Measurements from ENCODE around the gene ALKBH2. TPM values are rescaled to one million over a fixed set of nuclear protein-coding genes. Genes with fewer than 3 reads are reported as not detected.

ALKBH2 gene
- total RNA-seq, 1 donor from 2014 or later: 17.4 TPM

DNA sequence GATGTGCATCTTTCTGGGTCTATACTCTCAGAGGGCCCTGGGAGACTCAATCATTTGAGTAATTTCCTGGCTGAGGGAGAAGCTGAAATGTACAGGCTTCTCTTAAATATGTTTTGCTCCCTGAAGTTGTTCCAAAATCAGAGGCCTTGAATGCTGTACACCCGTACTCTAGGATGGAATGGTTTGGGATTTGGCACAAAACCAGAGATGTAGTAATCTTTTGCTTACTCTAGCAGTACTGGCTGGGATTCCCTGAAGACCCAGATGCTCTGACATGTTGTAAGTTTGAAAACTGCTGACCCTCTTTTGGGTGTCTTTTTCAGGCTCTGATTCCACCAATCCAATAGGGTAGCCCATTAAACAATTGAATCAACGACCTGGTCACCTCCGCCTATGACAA lies 33.5 kb upstream of the ALKBH2 start:
- Mint-ChIP-seq H3K4me1 (ENCODE audit: unreplicated experiment) (no peaks in the 10 kb centered on the region), H3K4me3 (ENCODE audit: unreplicated experiment) (no peak overlapping the region), H3K27me3 (ENCODE audit: unreplicated experiment) (peaks cover 17% of the 10 kb centered on the region), H3K36me3 (ENCODE audit: unreplicated experiment) (no peaks in the 10 kb centered on the region), H3K27ac (ENCODE audit: unreplicated experiment) (no peak overlapping the region), H3K9me3 (ENCODE audit: unreplicated experiment) (no peaks in the 10 kb centered on the region)
- DNase-seq (ENCODE audit: extremely low spot score, unreplicated experiment): no peak
- TF ChIP-seq, protein P1, sequence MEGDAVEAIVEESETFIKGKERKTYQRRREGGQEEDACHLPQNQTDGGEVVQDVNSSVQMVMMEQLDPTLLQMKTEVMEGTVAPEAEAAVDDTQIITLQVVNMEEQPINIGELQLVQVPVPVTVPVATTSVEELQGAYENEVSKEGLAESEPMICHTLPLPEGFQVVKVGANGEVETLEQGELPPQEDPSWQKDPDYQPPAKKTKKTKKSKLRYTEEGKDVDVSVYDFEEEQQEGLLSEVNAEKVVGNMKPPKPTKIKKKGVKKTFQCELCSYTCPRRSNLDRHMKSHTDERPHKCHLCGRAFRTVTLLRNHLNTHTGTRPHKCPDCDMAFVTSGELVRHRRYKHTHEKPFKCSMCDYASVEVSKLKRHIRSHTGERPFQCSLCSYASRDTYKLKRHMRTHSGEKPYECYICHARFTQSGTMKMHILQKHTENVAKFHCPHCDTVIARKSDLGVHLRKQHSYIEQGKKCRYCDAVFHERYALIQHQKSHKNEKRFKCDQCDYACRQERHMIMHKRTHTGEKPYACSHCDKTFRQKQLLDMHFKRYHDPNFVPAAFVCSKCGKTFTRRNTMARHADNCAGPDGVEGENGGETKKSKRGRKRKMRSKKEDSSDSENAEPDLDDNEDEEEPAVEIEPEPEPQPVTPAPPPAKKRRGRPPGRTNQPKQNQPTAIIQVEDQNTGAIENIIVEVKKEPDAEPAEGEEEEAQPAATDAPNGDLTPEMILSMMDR (IDR thresholded peaks at IDR 0.05): no peak

GRCh38 chr12:109125791-109126190 lies 32.5 kb upstream of the ALKBH2 start:
- H3K4me3 Mint-ChIP-seq (ENCODE audit: unreplicated experiment): no peak overlapping the region
- TF ChIP-seq, protein P1 (IDR thresholded peaks at IDR 0.05): no peak

DNA sequence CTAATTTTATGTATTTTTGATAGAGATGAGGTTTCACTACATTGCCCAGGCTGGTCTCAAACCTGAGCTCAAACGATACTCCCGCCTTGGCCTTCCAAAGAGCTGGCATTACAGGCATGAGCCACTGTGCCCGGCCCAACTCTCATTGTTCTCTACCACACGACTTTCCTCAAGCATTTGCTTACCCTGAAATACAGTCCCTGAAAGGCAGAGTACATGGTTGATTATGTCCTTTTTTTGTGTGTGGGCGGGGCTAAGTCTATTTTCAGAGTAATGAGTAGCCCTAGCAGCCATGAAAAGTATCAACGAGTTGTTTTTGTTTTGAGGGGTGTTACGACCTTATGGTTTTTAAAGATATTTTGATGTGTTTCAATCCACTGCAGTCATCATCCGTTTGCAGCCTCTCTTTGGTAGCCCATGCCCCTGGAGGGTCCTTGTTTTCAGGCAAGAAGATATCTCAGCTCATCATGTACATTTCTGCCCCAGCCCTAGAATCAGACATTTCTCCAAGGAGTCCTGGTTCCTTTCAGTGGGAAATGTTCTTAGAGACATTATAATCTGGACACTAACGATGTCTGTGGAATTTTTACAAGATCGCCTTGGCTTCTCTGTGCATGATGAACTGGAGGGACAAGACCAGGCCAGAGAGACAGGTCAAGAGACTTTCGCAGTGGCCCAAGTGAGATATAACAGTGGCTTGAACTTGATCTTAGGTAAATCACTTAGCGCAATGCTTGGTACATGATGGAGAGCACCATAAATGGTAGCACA lies 31.8 kb upstream of the ALKBH2 start:
- TF ChIP-seq, protein P1 (IDR thresholded peaks at IDR 0.05): no peak
- H3K27me3 Mint-ChIP-seq (ENCODE audit: unreplicated experiment): peaks cover 13% of the 10 kb centered on the region
- H3K4me3 Mint-ChIP-seq (ENCODE audit: unreplicated experiment): no peak overlapping the region
- H3K9me3 Mint-ChIP-seq (ENCODE audit: unreplicated experiment): no peaks in the 10 kb centered on the region
- DNase-seq (ENCODE audit: extremely low spot score, unreplicated experiment): no peak
- H3K27ac Mint-ChIP-seq (ENCODE audit: unreplicated experiment): no peak overlapping the region
- no peaks in the 10 kb centered on the region for H3K4me1 Mint-ChIP-seq (ENCODE audit: unreplicated experiment)
- no peaks in the 10 kb centered on the region for H3K36me3 Mint-ChIP-seq (ENCODE audit: unreplicated experiment)

More at GRCh38 chr12:109125791-109126190, 32.5 kb upstream of the ALKBH2 start:
- Mint-ChIP-seq H3K27ac (ENCODE audit: unreplicated experiment) (no peak overlapping the region), H3K4me1 (ENCODE audit: unreplicated experiment) (no peaks in the 10 kb centered on the region), H3K9me3 (ENCODE audit: unreplicated experiment) (no peaks in the 10 kb centered on the region), H3K27me3 (ENCODE audit: unreplicated experiment) (peaks cover 15% of the 10 kb centered on the region), H3K36me3 (ENCODE audit: unreplicated experiment) (no peaks in the 10 kb centered on the region)
- no peak for DNase-seq (ENCODE audit: extremely low spot score, unreplicated experiment)

DNA sequence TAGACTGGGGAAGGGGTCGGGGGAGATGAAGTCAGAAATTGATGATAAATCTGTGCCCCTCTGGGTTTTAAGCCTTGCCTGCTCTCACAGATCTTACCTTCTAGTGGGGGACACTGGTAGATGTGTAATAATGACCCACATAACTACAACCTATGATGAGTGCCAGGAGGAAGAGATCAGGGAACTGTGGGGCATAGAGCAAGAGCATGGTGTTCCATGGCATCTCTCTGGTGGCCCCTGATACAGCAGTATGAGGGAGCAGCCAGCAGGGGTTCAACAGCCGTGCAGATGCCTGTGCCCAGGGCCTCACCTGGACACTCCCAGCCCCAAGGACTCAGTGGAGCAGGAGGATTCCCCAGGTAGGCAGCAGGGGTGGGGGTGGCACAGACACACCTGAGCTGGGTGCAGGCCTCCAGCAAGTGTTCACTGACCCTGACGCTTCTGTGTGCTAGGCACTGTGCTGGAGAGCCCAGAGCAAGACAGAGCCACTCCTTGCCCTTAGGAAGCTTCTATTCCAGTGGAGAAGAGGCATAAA lies 28.1 kb upstream of the ALKBH2 start:
- Mint-ChIP-seq H3K36me3 (ENCODE audit: unreplicated experiment) (no peaks in the 10 kb centered on the region), H3K4me3 (ENCODE audit: unreplicated experiment) (no peak overlapping the region), H3K4me1 (ENCODE audit: unreplicated experiment) (no peaks in the 10 kb centered on the region), H3K27ac (ENCODE audit: unreplicated experiment) (no peak overlapping the region), H3K27me3 (ENCODE audit: unreplicated experiment) (peaks cover 7% of the 10 kb centered on the region), H3K9me3 (ENCODE audit: unreplicated experiment) (no peaks in the 10 kb centered on the region)
- TF ChIP-seq, protein P1 (IDR thresholded peaks at IDR 0.05): no peak
- DNase-seq (ENCODE audit: extremely low spot score, unreplicated experiment): no peak

GRCh38 chr12:109120557-109120956 lies 27.3 kb upstream of the ALKBH2 start:
- Mint-ChIP-seq H3K27ac (ENCODE audit: unreplicated experiment) (no peak overlapping the region), H3K4me1 (ENCODE audit: unreplicated experiment) (peaks cover 3% of the 10 kb centered on the region), H3K4me3 (ENCODE audit: unreplicated experiment) (no peak overlapping the region), H3K9me3 (ENCODE audit: unreplicated experiment) (no peaks in the 10 kb centered on the region), H3K27me3 (ENCODE audit: unreplicated experiment) (peaks cover 7% of the 10 kb centered on the region), H3K36me3 (ENCODE audit: unreplicated experiment) (no peaks in the 10 kb centered on the region)
- no peak for DNase-seq (ENCODE audit: extremely low spot score, unreplicated experiment)
- TF ChIP-seq, protein P1 (IDR thresholded peaks at IDR 0.05): no peak
